H9 (cell line): Measurements from ENCODE around the gene NHERF2. TPM values are rescaled to one million over a fixed set of nuclear protein-coding genes. Genes with fewer than 3 reads are reported as not detected.

Experiments
- DNase-seq: peaks from one replicate; pipeline ENCODE4 v3.0.0-alpha.2; 2017
- H2AFZ ChIP-seq: one replicate; pipeline ENCODE4 v1.6.1; 2013; ENCODE audit warnings: mild to moderate bottlenecking, low read length, control low read depth, moderate library complexity
- H2AK5ac ChIP-seq: 2 replicates; pipeline ENCODE4 v1.6.1; 2013; ENCODE audit warnings: low read length, control low read depth, mixed read lengths; ENCODE audit not compliant: insufficient read length
- H2BK120ac ChIP-seq: one replicate; pipeline ENCODE4 v1.6.1; 2013; ENCODE audit warnings: low read depth, mild to moderate bottlenecking, low read length, control low read depth, inconsistent platforms; ENCODE audit not compliant: poor library complexity, severe bottlenecking
- H2BK12ac ChIP-seq: 2 replicates; pipeline ENCODE4 v1.6.1; 2013; ENCODE audit warnings: low read length, control low read depth, mixed read lengths, low read depth; ENCODE audit not compliant: insufficient read length
- H2BK15ac ChIP-seq: 2 replicates; pipeline ENCODE4 v1.6.1; 2013; ENCODE audit warnings: low read depth, low read length, control low read depth
- H2BK20ac ChIP-seq: one replicate; pipeline ENCODE4 v1.6.1; 2013; ENCODE audit warnings: low read depth, mild to moderate bottlenecking, low read length, control low read depth, inconsistent platforms; ENCODE audit not compliant: poor library complexity, severe bottlenecking
- H2BK5ac ChIP-seq: 2 replicates; pipeline ENCODE4 v1.6.1; 2013; ENCODE audit warnings: low read length, control low read depth, mixed read lengths; ENCODE audit not compliant: insufficient read length
- H3K14ac ChIP-seq: 2 replicates; pipeline ENCODE4 v1.6.1; 2013; ENCODE audit warnings: low read length, control low read depth; ENCODE audit not compliant: insufficient read depth
- H3K18ac ChIP-seq: 2 replicates; pipeline ENCODE4 v1.6.1; 2013; ENCODE audit warnings: low read depth, mild to moderate bottlenecking, mixed read lengths, low read length, control low read depth; ENCODE audit not compliant: insufficient read length
- H3K23ac ChIP-seq: 2 replicates; pipeline ENCODE4 v1.6.1; 2013; ENCODE audit warnings: low read length, control low read depth, mixed read lengths, low read depth; ENCODE audit not compliant: insufficient read length
- H3K23me2 ChIP-seq: 2 replicates; pipeline ENCODE4 v1.6.1; 2013; ENCODE audit warnings: low read depth, mild to moderate bottlenecking, mixed read lengths, low read length, control low read depth; ENCODE audit not compliant: insufficient read length, poor library complexity, severe bottlenecking
- H3K27ac ChIP-seq: 2 replicates; pipeline ENCODE4 v1.5.1; 2013; ENCODE audit warnings: low read length, control low read depth, mixed read lengths, low read depth; ENCODE audit not compliant: insufficient read length
- H3K27me3 ChIP-seq: 2 replicates; pipeline ENCODE4 v1.6.1; 2013; ENCODE audit warnings: low read length, control low read depth, inconsistent platforms; ENCODE audit not compliant: insufficient read depth
- H3K4ac ChIP-seq: 2 replicates; pipeline ENCODE4 v1.6.1; 2013; ENCODE audit warnings: low read depth, mild to moderate bottlenecking, control low read depth, inconsistent platforms, low read length, moderate library complexity
- H3K4me1 ChIP-seq: 2 replicates; pipeline ENCODE4 v1.6.1; 2013; ENCODE audit warnings: low read length, control low read depth, inconsistent platforms; ENCODE audit not compliant: insufficient read depth
- H3K4me2 ChIP-seq: 2 replicates; pipeline ENCODE4 v1.6.1; 2013; ENCODE audit warnings: low read length, control low read depth, mixed read lengths; ENCODE audit not compliant: insufficient read length, insufficient read depth
- H3K56ac ChIP-seq: 2 replicates; pipeline ENCODE4 v1.6.1; 2013; ENCODE audit warnings: low read depth, mild to moderate bottlenecking, mixed read lengths, low read length, control low read depth; ENCODE audit not compliant: insufficient read length
- H3K79me1 ChIP-seq: 2 replicates; pipeline ENCODE4 v1.6.1; 2013; ENCODE audit warnings: low read depth, mild to moderate bottlenecking, moderate library complexity, low read length, control low read depth, inconsistent platforms; ENCODE audit not compliant: insufficient read depth, poor library complexity, severe bottlenecking
- H3K79me2 ChIP-seq: 2 replicates; pipeline ENCODE4 v1.6.1; 2013; ENCODE audit warnings: low read length, control low read depth, inconsistent platforms; ENCODE audit not compliant: insufficient read depth
- H3K9ac ChIP-seq: 2 replicates; pipeline ENCODE4 v1.6.1; 2013; ENCODE audit warnings: low read length, control low read depth, mixed read lengths; ENCODE audit not compliant: insufficient read length; ENCODE audit errors: extremely low read depth
- H3K9me3 ChIP-seq: one replicate; pipeline ENCODE4 v1.6.1; 2013; ENCODE audit warnings: low read depth, low read length, inconsistent platforms; ENCODE audit not compliant: control insufficient read depth
- H3T11ph ChIP-seq: one replicate; pipeline ENCODE4 v1.6.1; 2013; ENCODE audit warnings: mild to moderate bottlenecking, low read length, control low read depth, inconsistent platforms
- H4K20me1 ChIP-seq: one replicate; pipeline ENCODE4 v1.6.1; 2013; ENCODE audit not compliant: control insufficient read depth, insufficient read length, insufficient read depth
- H4K5ac ChIP-seq: 2 replicates; pipeline ENCODE4 v1.6.1; 2013; ENCODE audit warnings: low read depth, mild to moderate bottlenecking, mixed read lengths, low read length, control low read depth; ENCODE audit not compliant: insufficient read length
- H4K8ac ChIP-seq: replicated peaks from 2 replicates; pipeline ENCODE4 v1.6.1; 2013; ENCODE audit warnings: low read length, control low read depth, mixed read lengths, low read depth; ENCODE audit not compliant: insufficient read length
- H4K91ac ChIP-seq: 2 replicates; pipeline ENCODE4 v1.6.1; 2013; ENCODE audit warnings: low read depth, mild to moderate bottlenecking, moderate library complexity, mixed read lengths, low read length, control low read depth; ENCODE audit not compliant: insufficient read length
- H3K27ac Mint-ChIP-seq, 3 experiments: 2 replicates in 2 of 3; 3 replicates in 1 of 3; pipeline ENCODE4 v1.8.0; 2020 to 2021; ENCODE audit warnings: mixed read lengths in 3 of 3, mild to moderate bottlenecking in 1 of 3, moderate library complexity in 1 of 3
- H3K27me3 Mint-ChIP-seq: 2 replicates; pipeline ENCODE4 v1.8.0; 2021; ENCODE audit warnings: low read depth, mild to moderate bottlenecking, moderate library complexity, mixed read lengths
- H3K36me3 Mint-ChIP-seq, 3 experiments: 2 replicates in 2 of 3; 3 replicates in 1 of 3; pipeline ENCODE4 v1.8.0; 2020 to 2021; ENCODE audit warnings: low read depth in 3 of 3, mixed read lengths in 3 of 3; ENCODE audit not compliant: insufficient read depth in 1 of 3
- H3K4me1 Mint-ChIP-seq, 2 experiments: 2 replicates each; pipeline ENCODE4 v1.8.0; 2020; ENCODE audit warnings: mixed read lengths in 2 of 2
- H3K4me3 Mint-ChIP-seq, 2 experiments: 2 replicates in 1 of 2; 3 replicates in 1 of 2; pipeline ENCODE4 v1.8.0; 2020 to 2021; ENCODE audit warnings: mild to moderate bottlenecking in 2 of 2, mixed read lengths in 2 of 2, moderate library complexity in 1 of 2
- H3K9me3 Mint-ChIP-seq, 2 experiments: 2 replicates in 1 of 2; 3 replicates in 1 of 2; pipeline ENCODE4 v1.8.0; 2020; ENCODE audit warnings: mild to moderate bottlenecking in 2 of 2, mixed read lengths in 2 of 2, moderate library complexity in 1 of 2
- CTCF ChIP-seq: fragments of 200-600 bp; sonication (generic); conservative IDR thresholded peaks from 3 replicates; pipeline ENCODE4 v1.8.0; 2021; ENCODE audit warnings: antibody characterized with exemption, mild to moderate bottlenecking
- WGBS: extraction: QIAGEN DNeasy Blood & Tissue Kit; methylation state at CpG from one replicate; pipeline ENCODE4 v1.1.7; 2013; ENCODE audit warnings: missing lambda C conversion rate, low lambda C conversion rate, mixed read lengths; ENCODE audit not compliant: insufficient read length; ENCODE audit errors: extremely low coverage; 5-methylcytosine and 5-hydroxymethylcytosine counted together
- total RNA-seq: library from RNA; stranded (reverse); gene quantifications from 2 replicates; pipeline ENCODE4 v1.2.1, GENCODE V29; 2021

Gene NHERF2
- total RNA-seq, 1 experiment from 2014 or later: 15.3 TPM

GRCh38 chr16:2027024-2028010, 615 bp downstream of the NHERF2 start:
- no peak overlapping the region for H2BK20ac ChIP-seq
- no peaks in the 10 kb centered on the region for H3K36me3 Mint-ChIP-seq
- H3K18ac ChIP-seq: no peak overlapping the region
- no peak overlapping the region for H4K5ac ChIP-seq
- H3K27me3 Mint-ChIP-seq: peaks cover 39% of the 10 kb centered on the region
- H2BK5ac ChIP-seq: no peak overlapping the region
- no peak overlapping the region for H2BK15ac ChIP-seq
- no peak overlapping the region for H4K8ac ChIP-seq
- H2AFZ ChIP-seq: no peak overlapping the region
- no peak overlapping the region for H3K23ac ChIP-seq
- no peaks in the 10 kb centered on the region for H3K9me3 ChIP-seq
- H2BK12ac ChIP-seq: no peak overlapping the region
- H3K79me2 ChIP-seq: no peaks in the 10 kb centered on the region
- no peak overlapping the region for H3T11ph ChIP-seq
- WGBS: no CpG with 5 or more reads among the region's 76 CpGs
- DNase-seq: no peak
- peak overlapping the region; percentile 71 to 84 for H3K4me3 Mint-ChIP-seq
- no peak overlapping the region for H2AK5ac ChIP-seq
- no peak overlapping the region for H3K4ac ChIP-seq
- no peak overlapping the region for H3K56ac ChIP-seq
- H4K91ac ChIP-seq: no peak overlapping the region
- no peaks in the 10 kb centered on the region for H4K20me1 ChIP-seq
- H3K27ac Mint-ChIP-seq: no peak overlapping the region
- H3K27me3 ChIP-seq: peaks cover 7% of the 10 kb centered on the region; the same call in 1 of the 2 replicates
- no peak overlapping the region for H3K27ac ChIP-seq
- peaks cover 7% of the 10 kb centered on the region for H3K23me2 ChIP-seq
- H3K9ac ChIP-seq: no peak overlapping the region
- no peak for TF ChIP-seq CTCF
- no peak overlapping the region for H3K14ac ChIP-seq
- H3K9me3 Mint-ChIP-seq: peaks cover 0 to 3% of the 10 kb centered on the region in 2 experiments; a peak in 2 of 5 replicates
- no peaks in the 10 kb centered on the region; the same call in 1 of the 2 replicates for H3K4me1 ChIP-seq
- peak overlapping the region; percentile 52 for H3K4me2 ChIP-seq
- no peaks in the 10 kb centered on the region for H3K79me1 ChIP-seq
- H2BK120ac ChIP-seq: no peak overlapping the region
- H3K4me1 Mint-ChIP-seq: peaks cover 14 to 16% of the 10 kb centered on the region in 2 experiments
